ENCODE measurements around the gene PEX5L.
"Not testable (repeated sequence)": the region's sequence is repeated elsewhere in the genome, so short reads cannot be mapped to it uniquely, and the experiment has no call there.

Gene PEX5L

GRCh38 chr3:179829401-179829800, 207.3 kb downstream of the PEX5L start:
- DNase-seq: no peak

GRCh38 chr3:179828738-179829137, 208.0 kb downstream of the PEX5L start:
- no peak for DNase-seq

- no peak for DNase-seq
These were observed 210.5 kb downstream of the PEX5L start for GRCh38 chr3:179826247-179826637.

GRCh38 chr3:179825527-179826246, 211.1 kb downstream of the PEX5L start:
- no peak for DNase-seq

- no peak for DNase-seq
These were observed 214.4 kb downstream of the PEX5L start for GRCh38 chr3:179822296-179822695.

- DNase-seq: no peak
These were observed 217.4 kb downstream of the PEX5L start for GRCh38 chr3:179819379-179819778.

GRCh38 chr3:179812096-179812382, 224.7 kb downstream of the PEX5L start:
- DNase-seq: no peak

- no peak for DNase-seq
These were observed 225.2 kb downstream of the PEX5L start for GRCh38 chr3:179811321-179812095.

- no peak for DNase-seq
These were observed 227.1 kb downstream of the PEX5L start for GRCh38 chr3:179809639-179810038.

GRCh38 chr3:179807588-179807987, 229.1 kb downstream of the PEX5L start:
- DNase-seq: no peak

- DNase-seq: no peak
These were observed 230.6 kb downstream of the PEX5L start for GRCh38 chr3:179806177-179806576.

GRCh38 chr3:179801856-179802255, 234.9 kb downstream of the PEX5L start:
- no peak for DNase-seq

GRCh38 chr3:179801263-179801662, 235.5 kb downstream of the PEX5L start:
- DNase-seq: no peak

GRCh38 chr3:179797192-179797591, 239.5 kb downstream of the PEX5L start:
- no peak for DNase-seq

GRCh38 chr3:179796421-179796820, 240.3 kb downstream of the PEX5L start:
- no peak for DNase-seq

GRCh38 chr3:179794355-179794754, 242.4 kb downstream of the PEX5L start:
- no peak for DNase-seq

GRCh38 chr3:179791793-179792192, 244.9 kb downstream of the PEX5L start:
- no peak for DNase-seq

GRCh38 chr3:179788996-179789395, 247.7 kb downstream of the PEX5L start:
- no peak for DNase-seq

- not testable (repeated sequence) for DNase-seq
These were observed 253.9 kb downstream of the PEX5L start for GRCh38 chr3:179782841-179783240.

- DNase-seq: no peak
These were observed 261.2 kb downstream of the PEX5L start for GRCh38 chr3:179775416-179776122.

GRCh38 chr3:179772297-179772696, 264.4 kb downstream of the PEX5L start:
- no peak for DNase-seq

GRCh38 chr3:179771797-179772196, 264.9 kb downstream of the PEX5L start:
- DNase-seq: no peak

GRCh38 chr3:179769411-179770247, 267.1 kb downstream of the PEX5L start:
- no peak for DNase-seq
